Cardiac fibroblast (primary cell): ENCODE data around the gene MOCS3.
"Not testable (repeated sequence)": the region's sequence is repeated elsewhere in the genome, so short reads cannot be mapped to it uniquely, and the experiment has no call there.

Experiments
- DNase-seq, 2 donors: peaks; one replicate each; pipeline versions ENCODE4 v3.0.0 to v3.0.0-alpha.2; 2010; ENCODE audit warnings: low read depth in 2 of 2
- H3K4me3 ChIP-seq, 2 donors: replicated peaks in 1 of 2; 1 replicate in 1 of 2; 2 replicates in 1 of 2; pipeline ENCODE4 v1.5.1; 2011; ENCODE audit warnings: low read depth in 2 of 2, low read length in 2 of 2, mild to moderate bottlenecking in 2 of 2, moderate library complexity in 1 of 2
- TF ChIP-seq, protein P1 (sequence below): IDR thresholded peaks from one replicate; pipeline ENCODE4 v1.5.1; 2011; ENCODE audit warnings: low read depth, mild to moderate bottlenecking, low read length, inconsistent platforms

The MOCS3 gene

DNA sequence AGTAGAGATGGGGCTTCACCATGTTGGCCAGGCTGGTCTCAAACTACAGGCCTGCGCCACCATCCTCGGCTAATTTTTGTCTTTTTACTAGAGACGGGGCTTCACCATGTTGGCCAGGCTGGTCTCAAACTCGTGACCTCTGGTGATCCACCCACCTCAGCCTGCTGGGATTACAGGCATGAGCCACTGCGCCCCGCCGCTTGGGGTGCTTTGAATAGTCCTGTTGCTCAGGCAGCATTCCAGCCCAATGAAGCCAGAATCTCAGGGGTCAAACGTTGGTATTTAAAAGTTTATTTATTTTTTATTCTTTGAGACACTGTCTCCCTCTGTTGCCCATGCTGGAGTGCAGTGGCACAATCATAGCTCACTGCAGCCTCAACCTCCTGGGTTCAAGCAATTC, 11.3 kb downstream of the MOCS3 start:
- TF ChIP-seq, protein P1, sequence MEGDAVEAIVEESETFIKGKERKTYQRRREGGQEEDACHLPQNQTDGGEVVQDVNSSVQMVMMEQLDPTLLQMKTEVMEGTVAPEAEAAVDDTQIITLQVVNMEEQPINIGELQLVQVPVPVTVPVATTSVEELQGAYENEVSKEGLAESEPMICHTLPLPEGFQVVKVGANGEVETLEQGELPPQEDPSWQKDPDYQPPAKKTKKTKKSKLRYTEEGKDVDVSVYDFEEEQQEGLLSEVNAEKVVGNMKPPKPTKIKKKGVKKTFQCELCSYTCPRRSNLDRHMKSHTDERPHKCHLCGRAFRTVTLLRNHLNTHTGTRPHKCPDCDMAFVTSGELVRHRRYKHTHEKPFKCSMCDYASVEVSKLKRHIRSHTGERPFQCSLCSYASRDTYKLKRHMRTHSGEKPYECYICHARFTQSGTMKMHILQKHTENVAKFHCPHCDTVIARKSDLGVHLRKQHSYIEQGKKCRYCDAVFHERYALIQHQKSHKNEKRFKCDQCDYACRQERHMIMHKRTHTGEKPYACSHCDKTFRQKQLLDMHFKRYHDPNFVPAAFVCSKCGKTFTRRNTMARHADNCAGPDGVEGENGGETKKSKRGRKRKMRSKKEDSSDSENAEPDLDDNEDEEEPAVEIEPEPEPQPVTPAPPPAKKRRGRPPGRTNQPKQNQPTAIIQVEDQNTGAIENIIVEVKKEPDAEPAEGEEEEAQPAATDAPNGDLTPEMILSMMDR = no peak
- no peak overlapping the region for H3K4me3 ChIP-seq
- DNase-seq = no peak

DNA sequence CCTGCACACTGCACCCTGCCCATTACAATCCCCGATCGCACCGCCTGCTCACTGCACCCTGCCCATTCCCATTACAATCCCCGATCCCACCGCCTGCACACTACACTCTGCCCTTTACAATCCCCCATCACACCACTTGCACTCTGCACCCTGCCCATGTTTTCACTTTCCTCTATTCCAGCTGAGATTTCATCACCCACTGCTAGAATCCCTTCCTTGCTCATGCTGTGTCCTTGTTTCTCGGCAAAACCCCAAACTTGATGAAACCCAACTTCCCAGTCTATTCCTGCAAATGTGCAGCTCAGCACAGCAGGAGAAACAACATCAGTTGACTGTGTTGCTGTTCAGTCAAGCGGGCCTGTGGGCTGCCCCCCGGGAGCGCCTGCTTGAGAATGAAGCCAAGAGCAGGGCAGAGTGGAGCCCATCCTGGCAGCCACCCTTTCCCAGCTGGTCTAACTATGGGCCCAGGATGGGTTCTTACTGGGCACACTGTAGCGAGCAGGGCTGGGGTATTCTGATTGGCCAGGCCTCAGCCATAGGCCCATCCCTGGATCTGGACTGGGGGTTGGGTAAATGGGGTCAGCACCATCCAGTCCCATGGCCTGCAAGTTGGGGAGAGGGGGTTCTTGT, 17.2 kb downstream of the MOCS3 start:
- H3K4me3 ChIP-seq = no peak overlapping the region
- DNase-seq = no peak
- TF ChIP-seq, protein P1 = no peak

GRCh38 chr20:50977066-50978021, 18.7 kb downstream of the MOCS3 start:
- TF ChIP-seq, protein P1 = no peak
- no peak overlapping the region for H3K4me3 ChIP-seq
- DNase-seq = no peak

DNA sequence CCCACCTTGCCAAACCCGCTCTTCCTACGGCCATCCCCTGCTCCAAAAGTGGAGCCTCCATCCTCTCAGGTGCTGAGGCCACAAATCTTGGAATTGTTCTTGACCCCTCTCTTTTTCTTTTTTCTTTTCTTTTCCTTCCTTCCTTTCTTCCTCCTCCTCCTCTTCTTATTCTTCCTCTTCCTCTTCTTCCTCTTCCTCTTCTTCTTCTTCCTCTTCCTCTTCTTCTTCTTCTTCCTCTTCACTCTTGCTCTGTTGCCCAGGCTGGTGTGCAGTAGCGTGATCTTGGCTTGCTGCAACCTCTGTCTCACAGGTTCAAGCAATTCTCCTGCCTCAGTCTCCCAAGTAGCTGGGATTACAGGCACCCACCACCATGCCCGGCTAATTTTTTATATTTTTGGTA, 19.9 kb downstream of the MOCS3 start:
- not testable (repeated sequence) for DNase-seq

GRCh38 chr20:50980071-50980681, 21.6 kb downstream of the MOCS3 start:
- TF ChIP-seq, protein P1 = no peak
- no peak overlapping the region for H3K4me3 ChIP-seq
- DNase-seq = peak; percentile 95 to 100

More for the DNA sequence above, 19.9 kb downstream of the MOCS3 start:
- H3K4me3 ChIP-seq = not testable (repeated sequence)

GRCh38 chr20:50980851-50981713, 22.5 kb downstream of the MOCS3 start:
- TF ChIP-seq, protein P1 = peak; percentile 77
- DNase-seq = peak; percentile 73 to 81
- H3K4me3 ChIP-seq = no peak overlapping the region
